Kidney (tissue), 14 donors: Measurements from ENCODE around the gene AFF3. TPM values are rescaled to one million over a fixed set of nuclear protein-coding genes. Genes with fewer than 3 reads are reported as not detected.

Experiments
- DNase-seq, 5 donors: peaks; one replicate each; pipeline ENCODE4 v3.0.0-alpha.2; 2013 to 2020
- FAIRE-seq: peaks from 2 replicates; lab custom pipeline; 2012; peaks lifted over from hg19 to GRCh38; lab: Jason Lieb, UNC
- H3K27ac ChIP-seq, 2 donors: one replicate each; pipeline ENCODE4 v1.7.0; 2013; ENCODE audit warnings: low read depth in 2 of 2, low read length in 2 of 2, inconsistent platforms in 1 of 2
- H3K27me3 ChIP-seq: one replicate; pipeline ENCODE4 v1.7.1; 2013; ENCODE audit warnings: low read length, inconsistent platforms; ENCODE audit not compliant: control insufficient read depth, insufficient read depth
- H3K36me3 ChIP-seq, 3 donors: one replicate each; pipeline versions ENCODE4 v1.7.0 to v1.7.1; 2013; ENCODE audit warnings: low read length in 3 of 3, control low read depth in 1 of 3, inconsistent platforms in 1 of 3; ENCODE audit not compliant: insufficient read depth in 3 of 3, control insufficient read depth in 2 of 3
- H3K4me1 ChIP-seq, 3 donors: one replicate each; pipeline versions ENCODE4 v1.7.0 to v1.7.1; 2013; ENCODE audit warnings: low read length in 3 of 3, inconsistent platforms in 1 of 3, low read depth in 1 of 3; ENCODE audit not compliant: control insufficient read depth in 2 of 3, insufficient read depth in 2 of 3
- H3K4me3 ChIP-seq, 3 donors: one replicate each; pipeline versions ENCODE4 v1.7.0 to v1.8.1; 2013; ENCODE audit warnings: low read length in 3 of 3, control low read depth in 1 of 3, inconsistent platforms in 1 of 3
- H3K9ac ChIP-seq, 3 donors: one replicate each; pipeline versions ENCODE4 v1.7.0 to v1.7.1; 2013; ENCODE audit warnings: low read length in 3 of 3, control low read depth in 1 of 3, inconsistent platforms in 1 of 3
- H3K9me3 ChIP-seq, 3 donors: one replicate each; pipeline versions ENCODE4 v1.7.0 to v1.7.1; 2013; ENCODE audit warnings: low read length in 3 of 3, control low read depth in 1 of 3, inconsistent platforms in 1 of 3; ENCODE audit not compliant: control insufficient read depth in 2 of 3, insufficient read depth in 1 of 3
- CTCF ChIP-seq: IDR thresholded peaks from 3 replicates; pipeline ENCODE4 v1.5.1; 2012; ENCODE audit warnings: mild to moderate bottlenecking, moderate library complexity, borderline replicate concordance; ENCODE audit not compliant: insufficient read depth; ENCODE audit errors: extremely low read depth
- intact Hi-C: fragments of 100-400 bp; cut with DNase I; formaldehyde crosslinking; loops from one replicate; pipeline ENCODE4 v1.11.1; 2022
- polyA plus RNA-seq: library from polyadenylated mRNA; stranded (reverse); fragments of 350-450 nt; fragmentation: Illumina TruSeq; extraction: RNeasy Lipid Tissue Mini Kit (QIAGEN cat#74804); gene quantifications from one replicate; pipeline ENCODE4 v1.2.3, GENCODE V29; 2014; ENCODE audit warnings: low read depth, low replicate concordance; ENCODE audit not compliant: insufficient read depth
- total RNA-seq: library from RNA; stranded (reverse); fragmentation: NEBNext Ultra II Directional; extraction: Animal tissue kit (Norgen Biotek cat#: 25700); gene quantifications from one replicate; pipeline ENCODE4 v1.2.1, GENCODE V29; 2021
- donor health status: control.
- donor health status: control.
- donor health status: control.
- donor health status: control.
- donor health status: control.
- donor health status: DM: yes; HTN: yes; CAD: no.
- donor health status: Normal renal cell carcinoma (clear cell type).

The AFF3 gene
- total and polyA plus RNA-seq, 2 donors from 2014 or later, result 0.65 to 11.0 TPM

- Histone ChIP-seq H3K9me3 (no peaks in the 10 kb centered on the region), H3K27me3 (no peaks in the 10 kb centered on the region), H3K9ac (no peak overlapping the region), H3K27ac (no peak overlapping the region), H3K4me1 (no peaks in the 10 kb centered on the region), H3K4me3 (no peak overlapping the region), H3K36me3 (no peaks in the 10 kb centered on the region)
- no peak for FAIRE-seq
- no peak for DNase-seq
- TF ChIP-seq CTCF, result no peak
- intact Hi-C loops, result no loop called here
Observed at GRCh38 chr2:99857372-99857771, 285.0 kb downstream of the AFF3 start.

GRCh38 chr2:99856119-99856518 lies 286.3 kb downstream of the AFF3 start:
- DNase-seq (no peak), FAIRE-seq (no peak)
- Histone ChIP-seq H3K9me3 (no peaks in the 10 kb centered on the region), H3K4me3 (no peak overlapping the region), H3K4me1 (peaks cover 3 to 7% (median 4%) of the 10 kb centered on the region in 3 donors), H3K27ac (no peak overlapping the region), H3K36me3 (no peaks in the 10 kb centered on the region), H3K27me3 (no peaks in the 10 kb centered on the region), H3K9ac (no peak overlapping the region)
- TF ChIP-seq CTCF, result no peak
- intact Hi-C loops, result no loop called here

GRCh38 chr2:99854236-99854852 lies 288.0 kb downstream of the AFF3 start:
- Histone ChIP-seq H3K4me1 (peaks cover 3 to 16% (median 12%) of the 10 kb centered on the region in 3 donors), H3K9ac (no peak overlapping the region), H3K9me3 (no peaks in the 10 kb centered on the region), H3K27ac (no peak overlapping the region), H3K4me3 (no peak overlapping the region), H3K36me3 (no peaks in the 10 kb centered on the region), H3K27me3 (no peaks in the 10 kb centered on the region)
- no peak for TF ChIP-seq CTCF
- DNase-seq, result no peak
- intact Hi-C loops, result no loop called here
- no peak for FAIRE-seq

GRCh38 chr2:99852956-99853355 lies 289.4 kb downstream of the AFF3 start:
- no peak overlapping the region for H3K9ac ChIP-seq
- no peak overlapping the region for H3K27ac ChIP-seq
- no peak for TF ChIP-seq CTCF
- H3K9me3 ChIP-seq, result no peaks in the 10 kb centered on the region
- no peak overlapping the region for H3K4me3 ChIP-seq
- H3K27me3 ChIP-seq, result no peaks in the 10 kb centered on the region
- DNase-seq (no peak), FAIRE-seq (no peak)
- H3K4me1 ChIP-seq, result peaks cover 3 to 16% (median 12%) of the 10 kb centered on the region in 3 donors
- intact Hi-C loops, result no loop called here
- H3K36me3 ChIP-seq, result no peaks in the 10 kb centered on the region
